Smooth muscle cell of the brain vasculature (primary cell): ENCODE measurements around the gene RNF103.
"Not testable (repeated sequence)": the region's sequence is repeated elsewhere in the genome, so short reads cannot be mapped to it uniquely, and the experiment has no call there.

Source experiments
- DNase-seq: peaks from one replicate; pipeline ENCODE4 v3.0.0-alpha.2; 2012; ENCODE audit warnings: low read depth, low spot score

RNF103 gene

GRCh38 chr2:86623494-86624266 lies at the start of gene RNF103:
Gene RNF103, minus strand, starts transcription at chr2:86623865. Its CDS starts 979 bp downstream, at chr2:86622886.
- peak; percentile 62 for DNase-seq

- no peak for DNase-seq
Measured at GRCh38 chr2:86673011-86673410, 49.3 kb upstream of the RNF103 start.

- DNase-seq, result no peak
Measured at GRCh38 chr2:86672027-86672545, 48.4 kb upstream of the RNF103 start.

GRCh38 chr2:86671337-86671981 lies 47.8 kb upstream of the RNF103 start:
- no peak for DNase-seq

- DNase-seq, result not testable (repeated sequence)
Measured at GRCh38 chr2:86669323-86669722, 45.7 kb upstream of the RNF103 start.

- DNase-seq, result no peak
Measured at GRCh38 chr2:86661333-86661732, 37.7 kb upstream of the RNF103 start.

GRCh38 chr2:86650188-86650587 lies 26.5 kb upstream of the RNF103 start:
- DNase-seq, result no peak

GRCh38 chr2:86649119-86649947 lies 25.7 kb upstream of the RNF103 start:
- no peak for DNase-seq

GRCh38 chr2:86648681-86649080 lies 25.0 kb upstream of the RNF103 start:
- no peak for DNase-seq

GRCh38 chr2:86646865-86647264 lies 23.2 kb upstream of the RNF103 start:
- no peak for DNase-seq

- DNase-seq, result no peak
Measured at GRCh38 chr2:86646329-86646728, 22.7 kb upstream of the RNF103 start.

- DNase-seq, result no peak
Measured at GRCh38 chr2:86645752-86646151, 22.1 kb upstream of the RNF103 start.

- DNase-seq, result no peak
Measured at GRCh38 chr2:86638712-86639111, 15.0 kb upstream of the RNF103 start.

- DNase-seq, result no peak
Measured at GRCh38 chr2:86636842-86637241, 13.2 kb upstream of the RNF103 start.

- DNase-seq, result no peak
Measured at GRCh38 chr2:86634352-86634751, 10.7 kb upstream of the RNF103 start.

GRCh38 chr2:86633155-86633651 lies 9.5 kb upstream of the RNF103 start:
- no peak for DNase-seq

- no peak for DNase-seq
Measured at GRCh38 chr2:86632672-86633071, 9.0 kb upstream of the RNF103 start.

GRCh38 chr2:86631846-86632485 lies 8.3 kb upstream of the RNF103 start:
- DNase-seq, result no peak

- DNase-seq, result no peak
Measured at GRCh38 chr2:86628091-86628522, 4.4 kb upstream of the RNF103 start.

- no peak for DNase-seq
Measured at GRCh38 chr2:86627550-86627949, 3.9 kb upstream of the RNF103 start.

GRCh38 chr2:86625096-86625495 lies 1.4 kb upstream of the RNF103 start:
- no peak for DNase-seq

GRCh38 chr2:86624267-86624547 lies 542 bp upstream of the RNF103 start:
- DNase-seq, result no peak
